ENCODE measurements around the gene SLC12A2.

The SLC12A2 gene

DNA sequence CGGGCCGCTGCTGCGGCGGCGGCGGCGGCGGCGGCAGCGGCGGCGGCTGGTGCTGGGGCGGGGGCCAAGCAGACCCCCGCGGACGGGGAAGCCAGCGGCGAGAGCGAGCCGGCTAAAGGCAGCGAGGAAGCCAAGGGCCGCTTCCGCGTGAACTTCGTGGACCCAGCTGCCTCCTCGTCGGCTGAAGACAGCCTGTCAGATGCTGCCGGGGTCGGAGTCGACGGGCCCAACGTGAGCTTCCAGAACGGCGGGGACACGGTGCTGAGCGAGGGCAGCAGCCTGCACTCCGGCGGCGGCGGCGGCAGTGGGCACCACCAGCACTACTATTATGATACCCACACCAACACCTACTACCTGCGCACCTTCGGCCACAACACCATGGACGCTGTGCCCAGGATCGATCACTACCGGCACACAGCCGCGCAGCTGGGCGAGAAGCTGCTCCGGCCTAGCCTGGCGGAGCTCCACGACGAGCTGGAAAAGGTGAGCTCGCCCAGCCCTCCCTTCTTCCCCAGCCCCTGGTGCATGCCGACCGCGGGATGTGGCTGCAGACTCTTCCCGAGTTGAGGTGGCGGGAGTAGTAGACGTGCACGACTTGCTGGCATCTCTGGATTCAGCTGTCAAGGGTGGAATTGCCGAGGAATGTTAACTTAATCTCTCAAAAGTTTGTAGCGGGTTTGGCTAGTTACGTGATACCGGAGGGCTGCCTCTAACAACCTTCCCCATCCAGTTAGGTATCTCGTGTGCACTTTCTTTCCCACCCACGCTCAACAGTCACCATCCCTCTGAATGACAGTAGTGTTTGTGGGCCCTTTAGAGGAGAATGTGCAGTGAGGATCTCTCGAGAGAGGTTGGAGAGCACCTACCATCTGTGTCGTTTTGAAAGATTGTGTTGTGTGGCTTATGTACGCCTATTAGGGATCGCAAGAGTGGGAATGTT is 932 bp downstream of the SLC12A2 start:
- H3K4me3 ChIP-seq (ENCODE audit: low read length) = peak overlapping the region; percentile 98
- no peak for TF ChIP-seq EZH2phosphoT487 (IDR thresholded peaks at IDR 0.05; ENCODE audit: low read depth)
- TF ChIP-seq CTCF (IDR thresholded peaks at IDR 0.05; ENCODE audit: low read depth, low read length) = no peak
- H3K79me2 ChIP-seq (ENCODE audit: low read length) = peaks cover 82% of the 10 kb centered on the region
- H3K4me2 ChIP-seq (ENCODE audit: low read length) = peak overlapping the region; percentile 98
- H3K27ac ChIP-seq (ENCODE audit: low read length) = no peak overlapping the region
- H3K9ac ChIP-seq (ENCODE audit: low read length) = peak overlapping the region; percentile 97
- H2AFZ ChIP-seq (ENCODE audit: low read depth, low read length) = no peak overlapping the region
- H3K9me3 ChIP-seq (ENCODE audit: insufficient read depth, low read length) = no peaks in the 10 kb centered on the region
- peaks cover 24% of the 10 kb centered on the region for H3K4me1 ChIP-seq (ENCODE audit: low read length)
- H3K27me3 ChIP-seq (ENCODE audit: low read depth, low read length) = no peaks in the 10 kb centered on the region
- peaks cover 16% of the 10 kb centered on the region for H4K20me1 ChIP-seq (ENCODE audit: insufficient read depth, low read length)
- peaks cover 12% of the 10 kb centered on the region for H3K36me3 ChIP-seq (replicated peaks; ENCODE audit: low read depth, low read length)

DNA sequence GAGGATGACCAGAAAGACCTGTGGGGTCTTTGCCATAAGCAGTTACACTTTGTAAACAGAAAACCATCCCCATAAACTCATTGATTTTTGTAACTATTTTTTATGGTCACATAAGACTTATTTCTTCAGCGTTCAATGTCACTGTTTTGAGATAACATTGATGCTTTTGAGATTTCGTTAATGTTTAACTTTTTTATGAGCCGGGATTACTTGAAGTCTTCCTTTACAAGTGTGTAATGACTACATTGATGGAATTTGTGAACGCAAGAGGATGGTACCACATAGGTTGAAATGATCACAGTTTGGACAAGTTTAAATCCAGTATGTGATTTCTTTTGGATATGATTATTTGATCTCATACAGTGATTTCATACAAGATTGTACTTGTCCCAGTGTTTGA is 1.8 kb downstream of the SLC12A2 start:
- TF ChIP-seq EZH2phosphoT487 (IDR thresholded peaks at IDR 0.05; ENCODE audit: low read depth) = no peak
- no peak for TF ChIP-seq CTCF (IDR thresholded peaks at IDR 0.05; ENCODE audit: low read depth, low read length)
- no peak overlapping the region for H2AFZ ChIP-seq (ENCODE audit: low read depth, low read length)
- H3K4me3 ChIP-seq (ENCODE audit: low read length) = peak overlapping the region; percentile 98
- H3K27ac ChIP-seq (ENCODE audit: low read length) = no peak overlapping the region
- peak overlapping the region; percentile 98 for H3K4me2 ChIP-seq (ENCODE audit: low read length)
- no peaks in the 10 kb centered on the region for H3K9me3 ChIP-seq (ENCODE audit: insufficient read depth, low read length)
- H3K79me2 ChIP-seq (ENCODE audit: low read length) = peaks cover 81% of the 10 kb centered on the region
- H3K4me1 ChIP-seq (ENCODE audit: low read length) = peaks cover 22% of the 10 kb centered on the region
- peaks cover 16% of the 10 kb centered on the region for H4K20me1 ChIP-seq (ENCODE audit: insufficient read depth, low read length)
- H3K9ac ChIP-seq (ENCODE audit: low read length) = peak overlapping the region; percentile 97
- H3K27me3 ChIP-seq (ENCODE audit: low read depth, low read length) = no peaks in the 10 kb centered on the region
- H3K36me3 ChIP-seq (replicated peaks; ENCODE audit: low read depth, low read length) = peaks cover 10% of the 10 kb centered on the region

- Histone ChIP-seq H3K9me3 (ENCODE audit: insufficient read depth, low read length) (peaks cover under 1% of the 10 kb centered on the region; the same call in 1 of the 2 replicates), H2AFZ (ENCODE audit: low read depth, low read length) (no peak overlapping the region), H3K4me3 (ENCODE audit: low read length) (no peak overlapping the region), H3K4me1 (ENCODE audit: low read length) (no peaks in the 10 kb centered on the region), H4K20me1 (ENCODE audit: insufficient read depth, low read length) (peaks cover 3% of the 10 kb centered on the region; the same call in 1 of the 2 replicates), H3K79me2 (ENCODE audit: low read length) (peaks cover 72% of the 10 kb centered on the region), H3K4me2 (ENCODE audit: low read length) (no peak overlapping the region), H3K36me3 (replicated peaks; ENCODE audit: low read depth, low read length) (peaks cover 7% of the 10 kb centered on the region), H3K9ac (ENCODE audit: low read length) (no peak overlapping the region), H3K27me3 (ENCODE audit: low read depth, low read length) (no peaks in the 10 kb centered on the region), H3K27ac (ENCODE audit: low read length) (no peak overlapping the region)
- TF ChIP-seq CTCF (IDR thresholded peaks at IDR 0.05; ENCODE audit: low read depth, low read length) = no peak
- no peak for TF ChIP-seq EZH2phosphoT487 (IDR thresholded peaks at IDR 0.05; ENCODE audit: low read depth)
Observed at GRCh38 chr5:128091579-128091978, 8.0 kb downstream of the SLC12A2 start.

- peaks cover 66% of the 10 kb centered on the region for H3K79me2 ChIP-seq (ENCODE audit: low read length)
Observed at GRCh38 chr5:128092144-128092543, 8.6 kb downstream of the SLC12A2 start.

More at GRCh38 chr5:128092144-128092543, 8.6 kb downstream of the SLC12A2 start:
- H3K9ac ChIP-seq (ENCODE audit: low read length) = no peak overlapping the region
- H3K4me1 ChIP-seq (ENCODE audit: low read length) = no peaks in the 10 kb centered on the region
- no peak overlapping the region for H2AFZ ChIP-seq (ENCODE audit: low read depth, low read length)
- H3K9me3 ChIP-seq (ENCODE audit: insufficient read depth, low read length) = peaks cover 6% of the 10 kb centered on the region
- no peaks in the 10 kb centered on the region for H3K27me3 ChIP-seq (ENCODE audit: low read depth, low read length)
- no peak overlapping the region for H3K4me3 ChIP-seq (ENCODE audit: low read length)
- no peak overlapping the region for H3K27ac ChIP-seq (ENCODE audit: low read length)
- no peaks in the 10 kb centered on the region for H4K20me1 ChIP-seq (ENCODE audit: insufficient read depth, low read length)
- H3K36me3 ChIP-seq (replicated peaks; ENCODE audit: low read depth, low read length) = peaks cover 8% of the 10 kb centered on the region
- TF ChIP-seq CTCF (IDR thresholded peaks at IDR 0.05; ENCODE audit: low read depth, low read length) (no peak), EZH2phosphoT487 (IDR thresholded peaks at IDR 0.05; ENCODE audit: low read depth) (no peak)
- no peak overlapping the region for H3K4me2 ChIP-seq (ENCODE audit: low read length)
